KMS-11 (cell line): ENCODE measurements around the gene CPNE5.

Experiments used
- H2AFZ ChIP-seq: fragments of 200-600 bp; sonication (generic); 2 replicates; pipeline ENCODE4 v1.6.1; 2016; ENCODE audit warnings: antibody characterized with exemption, mixed run types, low read depth
- H3K27ac ChIP-seq: fragments of 200-600 bp; sonication (generic); 2 replicates; pipeline ENCODE4 v1.6.1; 2016; ENCODE audit warnings: mild to moderate bottlenecking, mixed run types
- H3K27me3 ChIP-seq: fragments of 200-600 bp; sonication (generic); 2 replicates; pipeline ENCODE4 v1.6.1; 2017; ENCODE audit warnings: mild to moderate bottlenecking, low read depth, mixed run types, moderate library complexity; ENCODE audit not compliant: insufficient read depth
- H3K36me3 ChIP-seq: fragments of 200-600 bp; sonication (generic); 2 replicates; pipeline ENCODE4 v1.6.1; 2017; ENCODE audit warnings: mild to moderate bottlenecking, mixed run types; ENCODE audit not compliant: insufficient read depth
- H3K4me1 ChIP-seq: fragments of 200-600 bp; sonication (generic); 2 replicates; pipeline ENCODE4 v1.6.1; 2016; ENCODE audit warnings: mild to moderate bottlenecking, low read depth, mixed run types; ENCODE audit not compliant: poor library complexity, severe bottlenecking
- H3K4me2 ChIP-seq: fragments of 200-600 bp; sonication (generic); 2 replicates; pipeline ENCODE4 v1.7.0; 2016; ENCODE audit warnings: mild to moderate bottlenecking, mixed run types
- H3K4me3 ChIP-seq: fragments of 200-600 bp; sonication (generic); IDR thresholded peaks from 2 replicates; pipeline ENCODE4 v1.6.1; 2017; ENCODE audit warnings: low read depth, low read length, mixed read lengths; ENCODE audit not compliant: insufficient read depth
- H3K79me2 ChIP-seq: fragments of 200-600 bp; sonication (generic); 2 replicates; pipeline ENCODE4 v1.6.1; 2016; ENCODE audit warnings: low read depth, mixed run types; ENCODE audit not compliant: insufficient read depth
- H3K9ac ChIP-seq: fragments of 200-600 bp; sonication (generic); 2 replicates; pipeline ENCODE4 v1.6.1; 2016; ENCODE audit warnings: mild to moderate bottlenecking, mixed run types
- H4K20me1 ChIP-seq: fragments of 200-600 bp; sonication (generic); 2 replicates; pipeline ENCODE4 v1.6.1; 2016; ENCODE audit warnings: mild to moderate bottlenecking, mixed run types; ENCODE audit not compliant: insufficient read depth
- TF ChIP-seq, protein P1 (sequence below): fragments of 200-600 bp; sonication (generic); conservative IDR thresholded peaks from 2 replicates; pipeline ENCODE4 v1.6.1; 2017; ENCODE audit warnings: low read depth, mild to moderate bottlenecking, antibody characterized with exemption, low read length, moderate library complexity, mixed read lengths

CPNE5 gene

DNA sequence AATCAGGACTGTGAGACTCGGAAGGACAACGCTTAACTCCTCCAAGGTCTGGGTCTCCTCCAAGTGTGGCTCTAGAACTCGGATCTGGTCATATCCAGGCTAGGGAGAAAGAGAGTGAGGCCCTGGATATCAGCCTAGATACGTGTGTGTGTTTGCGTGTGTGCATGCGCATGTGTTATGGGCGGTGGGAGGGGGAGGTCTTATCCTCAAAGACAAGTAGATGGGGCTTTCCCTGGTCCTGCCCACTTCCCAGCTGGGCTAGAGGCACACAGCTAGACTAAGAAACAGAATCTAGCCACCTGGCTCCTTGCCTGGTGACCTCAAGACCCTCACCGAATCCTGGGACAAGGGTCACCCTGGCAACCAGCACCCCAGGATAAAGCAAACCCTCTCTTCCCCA lies 13.2 kb downstream of the CPNE5 start:
- Histone ChIP-seq H3K79me2 (no peaks in the 10 kb centered on the region), H4K20me1 (no peaks in the 10 kb centered on the region), H3K36me3 (no peaks in the 10 kb centered on the region), H3K27me3 (no peaks in the 10 kb centered on the region), H3K9ac (no peak overlapping the region), H3K4me1 (no peaks in the 10 kb centered on the region), H3K27ac (no peak overlapping the region), H3K4me3 (no peak overlapping the region), H2AFZ (no peak overlapping the region), H3K4me2 (no peak overlapping the region)
- TF ChIP-seq, protein P1, sequence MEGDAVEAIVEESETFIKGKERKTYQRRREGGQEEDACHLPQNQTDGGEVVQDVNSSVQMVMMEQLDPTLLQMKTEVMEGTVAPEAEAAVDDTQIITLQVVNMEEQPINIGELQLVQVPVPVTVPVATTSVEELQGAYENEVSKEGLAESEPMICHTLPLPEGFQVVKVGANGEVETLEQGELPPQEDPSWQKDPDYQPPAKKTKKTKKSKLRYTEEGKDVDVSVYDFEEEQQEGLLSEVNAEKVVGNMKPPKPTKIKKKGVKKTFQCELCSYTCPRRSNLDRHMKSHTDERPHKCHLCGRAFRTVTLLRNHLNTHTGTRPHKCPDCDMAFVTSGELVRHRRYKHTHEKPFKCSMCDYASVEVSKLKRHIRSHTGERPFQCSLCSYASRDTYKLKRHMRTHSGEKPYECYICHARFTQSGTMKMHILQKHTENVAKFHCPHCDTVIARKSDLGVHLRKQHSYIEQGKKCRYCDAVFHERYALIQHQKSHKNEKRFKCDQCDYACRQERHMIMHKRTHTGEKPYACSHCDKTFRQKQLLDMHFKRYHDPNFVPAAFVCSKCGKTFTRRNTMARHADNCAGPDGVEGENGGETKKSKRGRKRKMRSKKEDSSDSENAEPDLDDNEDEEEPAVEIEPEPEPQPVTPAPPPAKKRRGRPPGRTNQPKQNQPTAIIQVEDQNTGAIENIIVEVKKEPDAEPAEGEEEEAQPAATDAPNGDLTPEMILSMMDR: no peak

DNA sequence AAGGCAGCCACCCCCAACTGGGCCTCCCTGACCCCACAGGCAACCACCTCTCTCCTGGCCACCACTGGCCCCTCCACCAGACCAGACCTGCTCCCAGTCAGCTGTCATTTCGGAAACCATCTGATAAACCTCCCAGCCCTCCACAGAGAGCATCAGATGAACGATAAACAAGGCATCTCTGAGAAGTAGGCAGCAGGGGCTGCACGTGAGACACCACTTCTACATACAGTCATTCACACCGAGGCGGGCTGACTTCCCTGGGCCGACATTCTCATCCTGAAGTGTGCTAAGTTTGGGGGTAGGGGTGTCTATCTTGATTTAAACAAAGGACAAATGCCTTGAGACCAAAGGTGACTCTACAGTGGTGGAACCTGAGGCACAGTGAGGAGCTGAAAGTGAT lies 13.8 kb downstream of the CPNE5 start:
- Histone ChIP-seq H3K79me2 (no peaks in the 10 kb centered on the region), H3K27me3 (no peaks in the 10 kb centered on the region), H3K36me3 (no peaks in the 10 kb centered on the region), H3K27ac (no peak overlapping the region), H2AFZ (no peak overlapping the region), H3K4me1 (no peaks in the 10 kb centered on the region), H3K4me2 (no peak overlapping the region), H4K20me1 (no peaks in the 10 kb centered on the region), H3K4me3 (no peak overlapping the region), H3K9ac (no peak overlapping the region)
- TF ChIP-seq, protein P1: no peak

- Histone ChIP-seq H3K27ac (no peak overlapping the region), H3K36me3 (no peaks in the 10 kb centered on the region), H3K4me3 (no peak overlapping the region), H3K9ac (no peak overlapping the region), H4K20me1 (no peaks in the 10 kb centered on the region), H3K27me3 (no peaks in the 10 kb centered on the region), H3K4me2 (no peak overlapping the region), H3K79me2 (no peaks in the 10 kb centered on the region), H2AFZ (no peak overlapping the region), H3K4me1 (no peaks in the 10 kb centered on the region)
- TF ChIP-seq, protein P1: no peak
These were observed 15.0 kb downstream of the CPNE5 start for GRCh38 chr6:36824253-36824652.

DNA sequence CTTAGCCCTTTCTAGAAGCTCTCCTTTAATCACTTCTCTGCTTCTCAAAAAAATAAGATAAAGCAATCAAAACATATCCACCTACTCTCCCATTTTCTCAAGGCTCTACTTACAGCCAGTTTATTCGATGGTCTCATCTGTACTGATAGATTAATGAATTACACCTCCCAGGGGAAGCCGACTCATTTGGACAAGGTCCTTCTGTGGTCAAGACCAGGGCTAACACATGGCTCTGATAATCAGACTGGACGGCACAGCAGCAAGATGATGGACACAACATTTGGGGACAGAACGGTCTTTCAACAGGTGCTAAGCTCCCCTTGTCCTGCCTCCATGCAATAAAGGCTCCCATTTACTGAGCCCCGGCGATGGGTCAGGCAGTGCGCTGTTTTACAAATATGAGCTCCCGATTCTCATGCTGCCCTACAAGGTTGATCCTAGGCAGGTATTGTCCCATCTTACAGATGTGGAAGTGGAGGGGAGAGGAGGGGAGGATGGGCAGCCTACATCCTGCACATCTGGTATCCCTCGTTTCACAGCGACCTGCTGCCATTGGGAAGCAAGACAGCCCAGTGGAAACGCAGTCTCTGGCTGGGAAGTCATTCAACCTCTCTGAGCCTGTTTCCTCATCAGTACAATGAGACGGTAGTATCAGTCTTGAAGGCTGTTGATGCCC lies 15.7 kb downstream of the CPNE5 start:
- Histone ChIP-seq H4K20me1 (no peaks in the 10 kb centered on the region), H3K9ac (no peak overlapping the region), H3K4me2 (no peak overlapping the region), H3K27ac (no peak overlapping the region), H3K4me1 (no peaks in the 10 kb centered on the region), H3K4me3 (no peak overlapping the region), H3K79me2 (no peaks in the 10 kb centered on the region), H2AFZ (no peak overlapping the region), H3K27me3 (no peaks in the 10 kb centered on the region), H3K36me3 (no peaks in the 10 kb centered on the region)
- TF ChIP-seq, protein P1: no peak
